Measurements from ENCODE around the gene RPL13A.

RPL13A gene

GRCh38 chr19:49487277-49488045 is at the start of gene RPL13A:
Gene RPL13A (plus strand): TSS chr19:49487608. CDS start chr19:49487630, 22 bp downstream.
- no peaks in the 10 kb centered on the region for H3K9me3 ChIP-seq (ENCODE audit: control insufficient read depth in 2 of 2, low read length in 2 of 2)
- peak within 1 kb of the TSS; percentile 98 to 100 for H3K4me3 ChIP-seq (ENCODE audit: low read length in 2 of 2)
- no peaks in the 10 kb centered on the region for H3K27me3 ChIP-seq (ENCODE audit: control insufficient read depth in 1 of 2, insufficient read depth in 2 of 2, low read length in 2 of 2)
- H3K36me3 ChIP-seq (ENCODE audit: control insufficient read depth in 2 of 2, insufficient read depth in 2 of 2, low read length in 2 of 2), result peaks cover 28 to 29% of the 10 kb centered on the region in 2 donors
- peaks cover 25% of the 10 kb centered on the region for H3K4me1 ChIP-seq (ENCODE audit: control insufficient read depth, insufficient read depth, low read length)
- H3K9ac ChIP-seq (ENCODE audit: low read length in 2 of 2), result peak within 1 kb of the TSS; percentile 99
- peak within 1 kb of the TSS; percentile 94 for H3K27ac ChIP-seq (ENCODE audit: low read length)

GRCh38 chr19:49438261-49438660 is 49.1 kb upstream of the RPL13A start:
- H3K4me1 ChIP-seq (ENCODE audit: control insufficient read depth, insufficient read depth, low read length), result peaks cover 16% of the 10 kb centered on the region

GRCh38 chr19:49439836-49440235 is 47.6 kb upstream of the RPL13A start:
- peaks cover 16% of the 10 kb centered on the region for H3K4me1 ChIP-seq (ENCODE audit: control insufficient read depth, insufficient read depth, low read length)
- H3K4me3 ChIP-seq (ENCODE audit: low read length in 2 of 2), result no peak overlapping the region
- no peak overlapping the region for H3K9ac ChIP-seq (ENCODE audit: low read length in 2 of 2)
- H3K27me3 ChIP-seq (ENCODE audit: control insufficient read depth in 1 of 2, insufficient read depth in 2 of 2, low read length in 2 of 2), result peaks cover 59 to 67% of the 10 kb centered on the region in 2 donors
- H3K9me3 ChIP-seq (ENCODE audit: control insufficient read depth in 2 of 2, low read length in 2 of 2), result no peaks in the 10 kb centered on the region
- no peaks in the 10 kb centered on the region for H3K36me3 ChIP-seq (ENCODE audit: control insufficient read depth in 2 of 2, insufficient read depth in 2 of 2, low read length in 2 of 2)
- H3K27ac ChIP-seq (ENCODE audit: low read length), result no peak overlapping the region

More at GRCh38 chr19:49438261-49438660, 49.1 kb upstream of the RPL13A start:
- no peak overlapping the region for H3K4me3 ChIP-seq (ENCODE audit: low read length in 2 of 2)
- no peak overlapping the region for H3K27ac ChIP-seq (ENCODE audit: low read length)
- H3K9ac ChIP-seq (ENCODE audit: low read length in 2 of 2), result no peak overlapping the region
- H3K27me3 ChIP-seq (ENCODE audit: control insufficient read depth in 1 of 2, insufficient read depth in 2 of 2, low read length in 2 of 2), result peaks cover 71 to 83% of the 10 kb centered on the region in 2 donors
- no peaks in the 10 kb centered on the region for H3K36me3 ChIP-seq (ENCODE audit: control insufficient read depth in 2 of 2, insufficient read depth in 2 of 2, low read length in 2 of 2)
- H3K9me3 ChIP-seq (ENCODE audit: control insufficient read depth in 2 of 2, low read length in 2 of 2), result no peaks in the 10 kb centered on the region

- Histone ChIP-seq H3K27me3 (ENCODE audit: control insufficient read depth in 1 of 2, insufficient read depth in 2 of 2, low read length in 2 of 2) (peaks cover 51 to 63% of the 10 kb centered on the region in 2 donors), H3K27ac (ENCODE audit: low read length) (no peak overlapping the region), H3K9ac (ENCODE audit: low read length in 2 of 2) (no peak overlapping the region), H3K36me3 (ENCODE audit: control insufficient read depth in 2 of 2, insufficient read depth in 2 of 2, low read length in 2 of 2) (no peaks in the 10 kb centered on the region), H3K4me1 (ENCODE audit: control insufficient read depth, insufficient read depth, low read length) (peaks cover 16% of the 10 kb centered on the region), H3K9me3 (ENCODE audit: control insufficient read depth in 2 of 2, low read length in 2 of 2) (no peaks in the 10 kb centered on the region), H3K4me3 (ENCODE audit: low read length in 2 of 2) (peak overlapping the region in 1 of 2 donors; percentile 47)
Observed at GRCh38 chr19:49440439-49441209, 46.8 kb upstream of the RPL13A start.

- no peaks in the 10 kb centered on the region for H3K36me3 ChIP-seq (ENCODE audit: control insufficient read depth in 2 of 2, insufficient read depth in 2 of 2, low read length in 2 of 2)
- peak within 1 kb of the TSS; percentile 46 for H3K27ac ChIP-seq (ENCODE audit: low read length)
- peaks cover 16% of the 10 kb centered on the region for H3K4me1 ChIP-seq (ENCODE audit: control insufficient read depth, insufficient read depth, low read length)
- no peaks in the 10 kb centered on the region for H3K9me3 ChIP-seq (ENCODE audit: control insufficient read depth in 2 of 2, low read length in 2 of 2)
- H3K27me3 ChIP-seq (ENCODE audit: control insufficient read depth in 1 of 2, insufficient read depth in 2 of 2, low read length in 2 of 2), result peaks cover 44 to 56% of the 10 kb centered on the region in 2 donors
- H3K9ac ChIP-seq (ENCODE audit: low read length in 2 of 2), result no peak within 1 kb of the TSS
- peak within 1 kb of the TSS in 1 of 2 donors; percentile 47 for H3K4me3 ChIP-seq (ENCODE audit: low read length in 2 of 2)
Observed at GRCh38 chr19:49441210-49441959, 46.0 kb upstream of the RPL13A start, which contains the start of gene SLC17A7. Gene SLC17A7 (minus strand): TSS chr19:49441527. CDS start chr19:49441379, 148 bp downstream.

- Histone ChIP-seq H3K27me3 (ENCODE audit: control insufficient read depth in 1 of 2, insufficient read depth in 2 of 2, low read length in 2 of 2) (peaks cover 41 to 50% of the 10 kb centered on the region in 2 donors), H3K4me3 (ENCODE audit: low read length in 2 of 2) (peak overlapping the region in 1 of 2 donors; percentile 40), H3K36me3 (ENCODE audit: control insufficient read depth in 2 of 2, insufficient read depth in 2 of 2, low read length in 2 of 2) (peaks cover 0 to 3% of the 10 kb centered on the region in 2 donors), H3K27ac (ENCODE audit: low read length) (peak overlapping the region; percentile 46), H3K9ac (ENCODE audit: low read length in 2 of 2) (no peak overlapping the region), H3K9me3 (ENCODE audit: control insufficient read depth in 2 of 2, low read length in 2 of 2) (no peaks in the 10 kb centered on the region), H3K4me1 (ENCODE audit: control insufficient read depth, insufficient read depth, low read length) (peaks cover 16% of the 10 kb centered on the region)
Observed at GRCh38 chr19:49441960-49442350, 45.5 kb upstream of the RPL13A start.

- H3K9ac ChIP-seq (ENCODE audit: low read length in 2 of 2), result no peak overlapping the region
Observed at GRCh38 chr19:49442354-49442753, 45.1 kb upstream of the RPL13A start.

GRCh38 chr19:49442771-49443365 is 44.5 kb upstream of the RPL13A start:
- Histone ChIP-seq H3K4me1 (ENCODE audit: control insufficient read depth, insufficient read depth, low read length) (peaks cover 18% of the 10 kb centered on the region), H3K4me3 (ENCODE audit: low read length in 2 of 2) (peak overlapping the region; percentile 69 to 75), H3K27me3 (ENCODE audit: control insufficient read depth in 1 of 2, insufficient read depth in 2 of 2, low read length in 2 of 2) (peaks cover 36 to 44% of the 10 kb centered on the region in 2 donors), H3K9ac (ENCODE audit: low read length in 2 of 2) (peak overlapping the region in 1 of 2 donors; percentile 22), H3K9me3 (ENCODE audit: control insufficient read depth in 2 of 2, low read length in 2 of 2) (no peaks in the 10 kb centered on the region), H3K27ac (ENCODE audit: low read length) (no peak overlapping the region), H3K36me3 (ENCODE audit: control insufficient read depth in 2 of 2, insufficient read depth in 2 of 2, low read length in 2 of 2) (peaks cover 0 to 3% of the 10 kb centered on the region in 2 donors)

More at GRCh38 chr19:49442354-49442753, 45.1 kb upstream of the RPL13A start:
- peaks cover 0 to 3% of the 10 kb centered on the region in 2 donors for H3K36me3 ChIP-seq (ENCODE audit: control insufficient read depth in 2 of 2, insufficient read depth in 2 of 2, low read length in 2 of 2)
- H3K4me1 ChIP-seq (ENCODE audit: control insufficient read depth, insufficient read depth, low read length), result peaks cover 16% of the 10 kb centered on the region
- peaks cover 40 to 47% of the 10 kb centered on the region in 2 donors for H3K27me3 ChIP-seq (ENCODE audit: control insufficient read depth in 1 of 2, insufficient read depth in 2 of 2, low read length in 2 of 2)
- H3K9me3 ChIP-seq (ENCODE audit: control insufficient read depth in 2 of 2, low read length in 2 of 2), result no peaks in the 10 kb centered on the region
- H3K4me3 ChIP-seq (ENCODE audit: low read length in 2 of 2), result peak overlapping the region in 1 of 2 donors; percentile 40
- peak overlapping the region; percentile 46 for H3K27ac ChIP-seq (ENCODE audit: low read length)

GRCh38 chr19:49443366-49444099 is 43.9 kb upstream of the RPL13A start:
- Histone ChIP-seq H3K36me3 (ENCODE audit: control insufficient read depth in 2 of 2, insufficient read depth in 2 of 2, low read length in 2 of 2) (peaks cover 0 to 8% of the 10 kb centered on the region in 2 donors), H3K9ac (ENCODE audit: low read length in 2 of 2) (peak overlapping the region in 1 of 2 donors; percentile 22), H3K4me1 (ENCODE audit: control insufficient read depth, insufficient read depth, low read length) (peaks cover 19% of the 10 kb centered on the region), H3K4me3 (ENCODE audit: low read length in 2 of 2) (peak overlapping the region; percentile 69 to 75), H3K9me3 (ENCODE audit: control insufficient read depth in 2 of 2, low read length in 2 of 2) (no peaks in the 10 kb centered on the region), H3K27ac (ENCODE audit: low read length) (no peak overlapping the region), H3K27me3 (ENCODE audit: control insufficient read depth in 1 of 2, insufficient read depth in 2 of 2, low read length in 2 of 2) (peaks cover 30 to 40% of the 10 kb centered on the region in 2 donors)
